GM23338 (cell line): ENCODE results near the gene CSTF3.
"Not testable (repeated sequence)": the region's sequence is repeated elsewhere in the genome, so short reads cannot be mapped to it uniquely, and the experiment has no call there.

ENCODE experiments used
- CREB1 ChIP-seq: fragments of 250-450 bp; sonication (Bioruptor Pico); IDR thresholded peaks from 2 replicates; pipeline ENCODE4 v1.5.0; 2020; ENCODE audit warnings: low read depth, mild to moderate bottlenecking, moderate library complexity
- CTCF ChIP-seq, 2 experiments: fragments of 200-600 bp in 1 of 2; sonication (generic) in 1 of 2; conservative IDR thresholded peaks; 2 replicates each; pipeline versions ENCODE4 v1.5.1 to v1.6.1; 2016 to 2017; ENCODE audit warnings: antibody characterized with exemption in 2 of 2, low read depth in 2 of 2, mild to moderate bottlenecking in 2 of 2, moderate library complexity in 1 of 2
- EZH2 ChIP-seq: fragments of 200-600 bp; sonication (generic); IDR thresholded peaks from one replicate; pipeline ENCODE4 v1.8.0; 2017; ENCODE audit warnings: antibody characterized with exemption, mild to moderate bottlenecking, low read depth; ENCODE audit not compliant: unreplicated experiment
- EZH2phosphoT487 ChIP-seq: fragments of 200-600 bp; sonication (generic); IDR thresholded peaks from one replicate; pipeline ENCODE4 v1.8.1; 2018; ENCODE audit warnings: antibody characterized with exemption; ENCODE audit not compliant: unreplicated experiment
- JUNB ChIP-seq: IDR thresholded peaks from one replicate; pipeline ENCODE4 v1.6.1; 2016; ENCODE audit warnings: antibody characterized with exemption; ENCODE audit not compliant: unreplicated experiment
- NANOG ChIP-seq: IDR thresholded peaks from 2 replicates; pipeline ENCODE4 v1.6.1; 2016; ENCODE audit warnings: antibody characterized with exemption, borderline replicate concordance
- POLR2AphosphoS5 ChIP-seq: IDR thresholded peaks from 2 replicates; pipeline ENCODE4 v1.6.1; 2016; ENCODE audit warnings: antibody characterized with exemption, low read depth
- REST ChIP-seq: IDR thresholded peaks from one replicate; pipeline ENCODE4 v1.6.1; 2018; ENCODE audit warnings: antibody characterized with exemption; ENCODE audit not compliant: unreplicated experiment
- ZNF331 ChIP-seq: fragments of 250-450 bp; sonication (Bioruptor Pico); IDR thresholded peaks from 2 replicates; pipeline ENCODE4 v1.5.0; 2020; ENCODE audit warnings: low read depth, mild to moderate bottlenecking, moderate library complexity
- ZNF462 ChIP-seq: fragments of 250-450 bp; sonication (Bioruptor Pico); IDR thresholded peaks from 2 replicates; pipeline ENCODE4 v1.5.0; 2020; ENCODE audit warnings: mild to moderate bottlenecking, moderate library complexity

- not testable (repeated sequence) for TF ChIP-seq CTCF (conservative IDR thresholded peaks at IDR 0.05; ENCODE audit: low read depth in 2 of 2); CREB1 (CRISPR knock-in tag); POLR2AphosphoS5; EZH2phosphoT487; JUNB; REST; EZH2; NANOG; ZNF462 (CRISPR knock-in tag); ZNF331 (CRISPR knock-in tag)
Measured at GRCh38 chr11:33048701-33049100, 112.6 kb downstream of the CSTF3 start.
